Activated CD8-positive, alpha-beta memory T cell treated with anti-CD3 and anti-CD28 coated beads, Interleukin-2, amount 50 U/mL, for 1 hour (primary cell): ENCODE measurements around the gene CLASP1.
"Not testable (repeated sequence)": the region's sequence is repeated elsewhere in the genome, so short reads cannot be mapped to it uniquely, and the experiment has no call there.

Experiments used
- DNase-seq: peaks from one replicate; pipeline ENCODE4 v3.0.0-alpha.2; 2020; ENCODE audit errors: extremely low read depth

CLASP1 gene

DNA sequence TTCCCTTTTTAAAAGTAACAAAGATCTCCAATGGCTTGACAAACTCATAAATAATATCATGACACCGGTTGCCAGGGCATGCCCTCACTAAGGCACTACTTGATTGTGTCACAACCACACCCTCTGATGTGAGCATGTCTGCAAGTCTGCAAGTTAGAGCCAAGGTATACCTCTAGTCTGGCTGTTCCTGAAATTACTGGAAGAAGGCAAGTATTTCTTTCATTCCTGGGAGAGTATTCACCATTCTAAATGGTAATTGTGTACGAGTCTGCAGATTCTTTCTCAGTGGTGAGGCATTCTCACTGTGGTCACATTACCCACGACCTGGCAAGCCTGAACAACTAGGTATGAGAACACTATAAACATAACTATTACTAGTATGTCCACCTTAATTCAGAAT is 144.3 kb downstream of the CLASP1 start:
- no peak for DNase-seq

DNA sequence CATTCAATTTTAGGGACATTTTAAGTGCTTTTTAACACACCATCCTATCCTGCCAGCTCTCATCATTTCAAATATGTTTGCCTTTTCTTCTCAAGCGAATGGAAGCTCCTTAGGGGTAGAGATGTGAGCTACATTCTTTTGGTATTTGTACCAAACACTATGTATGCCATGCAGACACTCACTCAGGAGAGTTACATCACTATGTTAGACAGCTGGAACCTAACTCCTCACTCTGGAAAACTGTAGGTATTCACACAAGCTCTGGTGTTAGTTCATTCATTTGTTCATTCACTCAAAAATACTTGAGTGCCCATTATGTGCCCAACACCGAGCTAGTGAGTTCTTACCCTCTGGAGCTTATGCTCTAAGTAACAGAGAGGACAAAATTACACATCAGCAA is 144.9 kb downstream of the CLASP1 start:
- DNase-seq: no peak

DNA sequence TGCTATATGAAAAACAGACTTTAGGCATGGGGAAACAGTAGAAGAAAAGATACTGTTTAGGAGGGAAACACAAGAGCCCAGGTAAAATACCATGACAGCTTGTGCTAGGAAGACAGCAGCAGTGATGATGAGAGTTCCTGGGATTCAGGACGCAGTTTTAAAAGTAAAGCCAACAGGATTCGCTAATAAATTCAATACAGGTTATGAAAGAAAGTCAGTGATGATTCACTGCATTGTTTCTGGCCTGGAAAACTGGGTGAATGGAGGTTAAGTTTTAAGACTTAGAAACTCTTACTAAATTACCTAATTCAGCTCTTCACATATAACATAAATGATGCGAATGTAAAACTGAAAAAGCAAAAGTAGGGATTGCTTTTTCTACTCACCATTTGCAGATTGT is 146.5 kb downstream of the CLASP1 start:
- DNase-seq: no peak

DNA sequence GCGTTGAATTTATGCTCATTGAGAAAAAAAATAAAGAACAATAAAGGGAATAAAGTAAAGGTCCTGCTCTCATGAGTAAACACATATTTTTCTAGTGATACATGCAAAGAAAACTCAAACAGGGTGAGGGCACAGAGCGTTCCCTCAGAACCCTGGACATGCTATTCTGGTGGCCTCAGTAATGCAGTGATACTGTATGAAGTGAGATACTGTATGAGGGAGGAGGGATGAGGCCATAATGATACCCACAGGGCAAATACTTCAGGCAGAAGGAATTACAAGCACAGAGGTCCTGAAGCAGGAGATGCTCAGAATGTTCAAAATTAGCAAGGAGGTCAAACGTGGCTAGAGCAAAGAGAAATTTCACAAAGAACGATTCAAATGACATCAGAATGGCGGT is 147.0 kb downstream of the CLASP1 start:
- no peak for DNase-seq

DNA sequence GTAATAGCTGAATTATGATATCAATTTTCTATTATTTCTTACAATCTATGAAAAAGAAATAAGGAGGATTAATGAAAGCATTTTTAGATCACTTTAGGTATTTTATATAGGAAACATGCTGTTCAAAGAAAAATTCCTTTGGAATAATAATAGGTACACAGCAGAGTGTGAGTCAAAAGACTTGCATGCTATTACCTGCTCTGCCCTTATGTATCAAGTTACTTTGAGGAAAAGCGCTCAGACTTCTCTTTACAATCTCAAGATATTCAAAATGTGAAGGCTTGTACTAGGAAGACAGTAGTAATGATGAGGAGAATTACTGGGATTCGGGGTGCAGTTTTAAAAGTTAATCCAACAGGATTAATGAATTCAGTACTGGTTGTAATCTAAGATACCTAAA is 147.7 kb downstream of the CLASP1 start:
- no peak for DNase-seq

DNA sequence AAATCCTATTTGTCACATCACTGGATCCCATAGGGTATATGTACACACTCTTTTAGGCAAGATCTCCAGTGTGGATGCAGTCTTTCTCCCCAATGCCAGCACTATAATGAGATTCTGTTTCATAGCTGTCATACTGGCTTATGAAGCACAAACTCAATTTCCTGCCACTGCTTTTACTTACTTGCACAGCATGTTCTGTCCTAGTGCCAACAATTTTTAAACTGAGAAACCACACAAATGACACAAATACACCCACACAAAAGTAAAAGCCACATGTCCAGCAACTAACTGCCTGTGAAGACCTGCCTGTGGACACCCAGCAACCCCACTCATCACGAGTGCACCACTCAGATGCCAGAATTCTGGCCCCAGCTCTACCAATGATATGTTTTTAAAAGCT is 148.2 kb downstream of the CLASP1 start:
- DNase-seq: no peak

DNA sequence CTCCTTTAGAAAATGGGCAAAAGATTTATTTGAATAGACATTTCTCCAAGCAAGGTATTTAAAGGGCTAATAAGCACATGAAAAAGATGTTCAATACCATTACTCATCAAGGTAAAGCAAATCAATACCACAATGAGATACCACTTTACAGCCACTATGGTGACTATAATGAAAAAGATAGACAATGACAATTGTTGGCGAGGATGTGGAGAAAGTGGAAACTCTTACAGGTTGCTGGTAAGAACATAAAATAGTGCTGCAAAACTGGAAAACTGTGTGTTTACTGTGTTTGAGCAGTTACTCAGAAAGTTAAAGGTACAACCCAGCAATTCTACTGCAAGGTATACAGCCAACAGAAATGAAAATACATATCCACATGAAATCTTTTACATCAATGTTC is 150.5 kb downstream of the CLASP1 start:
- DNase-seq: no peak

DNA sequence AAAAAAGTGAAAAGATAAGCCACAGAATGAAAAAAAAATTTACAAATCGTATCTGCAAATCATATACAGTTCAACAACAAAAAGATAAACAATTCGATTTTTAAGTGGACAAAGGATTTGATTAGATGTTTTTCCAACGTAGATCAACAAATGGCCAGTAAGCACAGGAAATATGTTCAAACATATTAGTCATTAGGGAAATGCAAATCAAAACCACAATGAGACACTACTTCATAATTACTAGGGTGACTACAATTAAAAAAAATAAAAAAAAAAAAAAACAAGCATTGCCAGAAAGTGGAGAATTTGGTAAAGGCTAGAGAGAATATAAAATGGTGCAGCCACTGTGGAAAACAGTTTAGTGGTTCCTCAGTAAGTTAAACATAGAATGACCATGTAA is 156.9 kb downstream of the CLASP1 start:
- no peak for DNase-seq

DNA sequence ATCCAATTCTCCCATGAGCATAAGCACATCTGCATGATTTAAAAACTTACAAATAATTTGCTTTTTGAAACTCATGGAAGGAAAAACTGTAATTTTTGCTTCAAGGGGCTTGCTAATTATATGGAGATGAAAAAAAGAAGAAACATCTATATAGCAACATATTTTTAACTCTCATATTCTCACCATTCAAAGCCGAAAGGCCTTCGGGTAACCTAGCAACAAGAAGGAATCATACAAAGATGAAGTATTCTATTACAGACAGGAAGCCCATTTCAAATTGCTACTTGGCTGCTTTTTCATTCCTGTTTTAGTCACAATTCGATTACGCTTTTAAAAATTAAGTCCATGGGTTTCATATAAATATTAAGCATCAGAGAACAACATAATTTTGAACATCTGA is 157.7 kb downstream of the CLASP1 start:
- no peak for DNase-seq

DNA sequence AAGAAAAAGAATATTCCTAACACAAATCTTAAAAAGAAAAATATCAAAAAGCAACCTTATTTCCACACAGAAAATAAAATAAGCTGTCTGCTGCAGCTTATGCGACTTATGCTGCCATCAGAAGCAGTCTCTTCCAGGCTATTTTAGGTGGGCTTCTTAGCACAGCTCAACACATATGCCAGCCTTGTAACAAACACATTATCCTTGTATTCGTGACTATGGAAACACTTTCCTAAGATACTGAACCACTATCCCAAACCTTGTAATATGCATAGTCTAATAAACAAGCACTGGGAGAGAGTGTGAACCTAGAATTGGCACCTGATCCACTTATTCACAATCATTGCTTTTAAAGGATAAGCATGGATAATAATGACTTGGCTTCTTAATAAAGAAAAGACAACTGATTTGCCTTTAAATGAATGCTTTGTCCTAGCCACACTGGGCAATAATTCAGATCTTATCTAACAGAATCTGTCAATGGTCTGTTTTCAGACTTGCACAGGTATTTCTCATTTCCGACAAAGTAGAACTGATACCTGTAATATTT is 158.6 kb downstream of the CLASP1 start:
- DNase-seq: no peak

DNA sequence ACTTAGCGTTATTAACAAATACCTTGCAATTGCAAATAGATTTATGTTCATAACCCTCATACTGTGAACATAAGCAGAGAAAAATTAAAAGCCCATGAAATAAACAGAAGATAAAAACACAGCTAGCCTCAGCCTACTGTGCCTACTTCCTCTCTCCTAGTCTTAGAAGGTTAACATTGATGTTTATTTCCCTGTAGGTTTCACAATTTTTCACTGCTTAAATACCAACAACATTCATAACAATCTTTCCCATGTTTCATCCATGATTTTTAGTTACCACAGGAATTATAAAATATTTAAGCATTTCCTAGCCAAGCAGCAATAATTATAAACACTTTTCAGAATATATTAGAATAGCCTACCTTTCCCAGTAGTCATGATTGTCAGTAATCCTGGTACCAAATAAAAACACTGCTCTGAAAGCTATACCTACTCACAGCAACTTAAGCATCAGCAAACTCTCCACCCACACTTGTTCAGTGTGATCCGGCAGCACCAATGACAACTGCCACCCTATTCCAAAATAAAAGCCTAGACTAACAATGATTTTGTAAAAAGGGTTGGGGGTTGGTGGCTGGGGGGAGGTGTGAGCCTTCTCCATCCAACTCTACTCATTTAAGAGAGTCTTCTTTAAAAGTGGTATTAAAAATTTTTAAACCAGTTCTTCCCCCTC is 159.2 kb downstream of the CLASP1 start:
- no peak for DNase-seq

DNA sequence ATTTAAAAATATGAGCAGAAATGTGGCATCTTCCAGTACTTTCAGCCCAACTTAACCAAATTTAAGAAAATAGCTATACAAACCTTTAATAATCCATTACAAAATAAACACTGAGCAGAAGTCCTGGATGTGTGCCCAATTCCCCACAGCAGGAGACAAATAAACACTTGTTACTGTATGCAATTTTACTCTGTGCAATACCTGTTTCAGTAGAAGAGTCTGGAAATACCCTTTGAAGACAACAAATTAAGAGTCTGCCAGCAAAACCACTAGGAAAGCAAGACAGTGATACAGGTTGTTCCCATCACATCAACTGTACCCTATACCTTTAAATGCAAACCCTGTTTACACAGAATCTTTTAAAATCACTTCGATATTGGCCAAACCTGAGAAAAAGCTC is 160.0 kb downstream of the CLASP1 start:
- DNase-seq: no peak

DNA sequence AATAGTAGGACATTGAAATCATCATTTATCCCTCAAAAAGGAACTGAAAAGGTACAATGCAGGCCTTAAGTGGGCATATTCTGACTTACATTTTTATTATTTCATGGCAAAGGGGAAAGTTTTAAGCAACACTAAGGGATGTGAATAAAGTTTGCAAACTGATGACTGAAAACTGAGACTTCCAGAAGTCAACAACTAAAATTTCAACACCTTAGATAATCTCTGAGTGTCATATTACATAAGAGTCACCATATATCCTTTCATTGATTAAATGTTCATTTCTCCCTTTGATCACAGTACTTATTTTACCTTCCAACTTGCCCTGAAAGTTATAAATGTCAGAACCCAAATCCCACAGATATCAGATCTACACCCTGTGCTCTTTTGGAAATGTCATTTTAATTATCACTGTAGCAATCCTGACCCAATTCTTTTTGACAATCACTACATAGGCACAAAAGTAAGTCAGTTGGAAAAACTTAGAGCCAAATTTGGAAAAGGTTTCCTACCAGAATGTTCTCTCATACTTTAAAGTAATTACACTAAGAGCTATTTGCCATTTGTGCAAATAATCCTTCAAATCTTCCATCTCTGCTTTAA is 163.0 kb downstream of the CLASP1 start:
- DNase-seq: no peak

DNA sequence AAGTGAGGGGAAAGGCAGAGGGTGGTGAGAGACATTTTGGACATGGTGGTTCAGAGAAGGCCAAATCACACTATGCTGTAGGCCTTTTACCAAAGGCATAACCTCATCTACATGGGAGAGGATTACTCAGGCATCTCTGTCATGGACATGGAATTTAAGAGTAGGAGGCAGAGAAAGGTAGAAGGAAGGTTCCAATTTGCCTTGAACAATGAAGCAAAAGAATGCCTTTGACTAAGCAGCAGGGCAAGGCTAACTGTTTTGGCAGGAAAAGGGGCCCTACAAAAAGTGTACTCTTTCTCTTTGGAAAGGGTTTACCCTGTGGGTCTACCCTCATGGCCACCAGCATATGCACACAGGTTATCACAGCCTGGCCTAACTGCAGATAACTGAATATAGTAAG is 164.2 kb downstream of the CLASP1 start:
- no peak for DNase-seq

DNA sequence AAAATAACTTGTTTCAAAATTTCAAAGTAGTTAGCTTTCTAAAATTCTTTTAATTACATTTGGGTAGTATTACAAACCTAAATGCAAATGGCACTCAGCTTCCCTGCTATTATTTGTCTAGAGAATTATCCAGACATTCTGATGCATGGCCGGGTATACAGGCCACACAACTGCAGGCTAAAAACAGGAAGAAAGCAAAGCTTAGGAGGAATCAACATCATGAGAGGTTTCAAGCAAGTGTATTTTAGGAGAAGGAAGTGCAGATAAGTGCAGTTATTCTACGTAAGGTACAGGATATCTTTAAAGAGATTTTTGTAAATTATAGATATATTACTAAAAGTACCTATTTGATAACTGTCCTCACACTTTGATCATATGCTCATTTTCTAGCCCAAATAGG is 165.4 kb downstream of the CLASP1 start:
- no peak for DNase-seq

DNA sequence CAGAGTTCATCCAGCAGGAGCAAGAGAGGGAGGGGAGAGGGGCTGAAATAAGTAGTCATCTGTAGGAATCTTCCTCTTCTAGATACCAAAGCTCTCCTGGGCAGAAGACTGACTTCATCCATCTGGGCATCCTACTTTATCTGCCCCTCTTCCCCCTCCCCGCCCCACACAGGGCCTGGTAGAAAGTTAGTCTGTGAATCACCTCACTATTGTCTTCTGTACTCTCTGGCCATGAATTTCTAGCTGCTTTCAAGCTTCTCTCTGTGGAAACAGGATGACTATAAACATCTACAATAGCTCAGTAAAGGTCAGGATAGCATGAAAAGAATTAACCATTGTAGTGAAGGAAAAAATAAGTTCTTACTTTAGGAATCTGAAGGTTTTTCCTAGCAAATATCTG is 166.2 kb downstream of the CLASP1 start:
- DNase-seq: no peak

DNA sequence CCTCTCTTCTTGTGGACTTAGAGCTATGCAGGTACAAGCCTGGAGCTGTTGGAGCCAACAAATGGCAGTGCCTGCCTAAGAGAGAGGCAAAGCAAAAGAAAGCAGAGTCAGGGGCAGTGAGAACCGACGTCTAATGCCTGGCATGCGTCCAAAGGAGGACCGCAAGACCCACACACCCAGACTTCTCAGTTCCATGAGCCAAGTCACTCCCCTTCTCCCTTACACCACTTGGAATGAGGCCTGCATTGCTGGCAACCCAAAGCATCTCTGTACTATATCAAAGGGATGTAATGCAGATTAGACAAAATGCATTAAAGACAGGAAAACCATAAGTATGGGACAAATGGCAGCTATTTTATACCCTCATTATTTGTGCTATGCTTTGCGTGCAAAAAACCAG is 168.4 kb downstream of the CLASP1 start:
- no peak for DNase-seq

DNA sequence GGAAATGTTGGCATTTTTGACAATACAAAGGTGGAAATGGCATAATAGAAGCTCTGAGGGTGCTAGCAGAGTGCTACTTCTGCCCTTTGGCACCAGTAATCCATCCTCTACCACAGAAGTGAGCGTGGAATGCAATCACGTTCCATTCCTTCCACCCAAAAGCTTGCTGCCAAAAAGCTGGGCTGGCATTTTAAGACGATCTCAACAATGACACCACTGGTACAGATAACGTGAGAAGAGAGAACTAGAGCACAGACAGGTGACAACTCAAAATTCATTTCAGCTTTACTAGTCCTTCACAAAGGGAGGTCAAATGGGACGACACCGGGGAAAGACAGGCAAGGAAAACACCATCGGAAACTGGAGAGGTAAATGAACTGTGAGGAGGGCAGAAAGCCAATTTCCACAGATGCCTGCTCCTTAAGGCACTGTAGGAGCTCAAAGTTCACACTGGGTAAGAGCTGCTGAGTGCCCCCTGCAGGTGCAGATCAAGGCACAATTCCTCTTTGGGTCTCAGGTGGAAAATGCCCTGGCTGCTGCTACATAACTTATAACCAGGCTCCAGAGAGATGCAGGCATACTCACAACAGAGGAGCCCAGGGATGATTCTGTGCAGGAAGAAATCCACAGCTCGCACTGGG is 169.3 kb downstream of the CLASP1 start:
- no peak for DNase-seq

DNA sequence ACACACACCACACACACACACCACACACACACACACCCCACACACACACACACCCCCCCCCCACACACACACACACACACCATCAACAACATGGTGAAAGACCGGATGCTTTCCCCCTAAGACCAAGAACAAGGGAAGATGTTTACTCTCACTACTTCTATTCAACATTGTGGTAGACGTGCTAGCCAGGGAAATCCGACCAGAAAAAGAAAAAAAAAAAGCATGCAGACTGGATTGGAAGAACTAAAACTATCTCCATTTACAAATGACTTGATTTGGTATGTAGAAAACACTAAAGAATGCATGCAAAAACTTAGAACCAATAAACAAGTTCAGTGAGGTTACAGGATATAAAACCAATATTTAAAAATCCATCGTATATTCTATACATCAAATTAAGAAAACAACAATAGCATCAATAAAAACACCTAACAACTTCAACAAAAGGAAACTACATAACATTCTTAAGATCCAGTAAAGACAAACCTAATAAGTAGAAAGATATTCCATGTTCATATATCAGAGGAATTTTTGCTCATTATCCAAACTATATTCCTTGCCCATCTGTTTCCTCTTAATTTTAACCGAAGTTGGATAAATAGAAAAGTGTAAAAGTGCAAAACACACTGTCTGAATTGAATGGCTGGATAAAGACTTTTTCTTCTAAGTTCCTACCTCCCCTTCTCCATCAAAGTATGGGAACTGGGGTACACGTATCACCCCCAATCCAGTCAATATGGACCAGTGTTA is 170.1 kb downstream of the CLASP1 start:
- DNase-seq: no peak

DNA sequence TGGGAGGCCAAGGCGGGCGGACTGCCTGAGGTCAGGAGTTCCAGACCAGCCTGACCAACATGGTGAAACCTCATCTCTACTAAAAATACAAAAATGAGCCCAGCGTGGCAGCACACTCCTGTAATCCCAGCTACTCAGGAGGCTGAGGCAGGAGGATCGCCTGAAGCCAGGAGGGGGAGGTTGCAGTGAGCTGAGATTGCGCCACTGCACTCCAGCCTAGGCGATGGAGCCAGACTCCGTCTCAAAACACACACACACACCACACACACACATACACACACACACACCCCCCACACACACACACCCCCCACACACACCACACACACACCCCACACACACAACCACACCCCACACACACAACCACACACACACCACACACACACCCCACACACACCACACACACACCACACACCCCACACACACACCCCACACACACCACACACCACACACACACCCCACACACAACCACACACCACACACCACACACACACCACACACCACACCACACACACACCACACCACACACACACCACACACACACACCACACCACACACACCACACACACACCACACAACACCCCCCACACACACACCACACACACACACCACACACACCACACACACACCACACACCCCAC is 170.8 kb downstream of the CLASP1 start:
- DNase-seq: not testable (repeated sequence)

DNA sequence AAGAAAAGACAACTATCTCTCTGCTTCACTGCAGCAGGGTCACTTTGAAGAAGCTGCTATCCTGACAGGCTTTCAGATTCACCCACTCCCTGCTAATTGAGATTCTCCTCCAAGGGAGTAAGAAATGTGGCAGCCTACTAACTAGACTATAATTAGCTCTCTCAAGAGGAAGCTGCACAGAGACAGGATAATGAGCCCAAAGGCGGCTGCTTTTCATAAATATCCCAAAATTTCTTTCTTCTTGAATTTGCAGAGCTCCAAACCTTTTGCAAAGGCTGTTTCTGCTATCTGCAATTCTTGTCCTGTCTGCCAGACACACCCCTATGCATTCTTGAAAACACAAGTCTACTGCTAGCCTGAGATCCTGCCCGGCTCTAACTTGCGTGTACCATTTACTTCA is 172.6 kb downstream of the CLASP1 start:
- no peak for DNase-seq
